Mesodermal cell (in vitro differentiated cells): Measurements from ENCODE around the gene BRSK1.

Source experiments
- H3K27ac ChIP-seq: 2 replicates; pipeline ENCODE4 v1.7.0; 2013; ENCODE audit warnings: mild to moderate bottlenecking, low read depth, low read length, moderate library complexity; ENCODE audit not compliant: severe bottlenecking
- H3K36me3 ChIP-seq: 2 replicates; pipeline ENCODE4 v1.7.1; 2013; ENCODE audit warnings: mild to moderate bottlenecking, low read length, moderate library complexity; ENCODE audit not compliant: control insufficient read depth, insufficient read depth
- H3K4me1 ChIP-seq: one replicate; pipeline ENCODE4 v1.7.1; 2013; ENCODE audit warnings: mild to moderate bottlenecking, low read length; ENCODE audit not compliant: insufficient read depth, control insufficient read depth, poor library complexity, severe bottlenecking
- H3K4me3 ChIP-seq: 2 replicates; pipeline ENCODE4 v1.7.0; 2013; ENCODE audit warnings: low read length, control low read depth, mild to moderate bottlenecking; ENCODE audit not compliant: insufficient read depth, poor library complexity, severe bottlenecking; ENCODE audit errors: extremely low read depth
- H3K9me3 ChIP-seq: 2 replicates; pipeline ENCODE4 v1.7.1; 2013; ENCODE audit warnings: mild to moderate bottlenecking, low read length, moderate library complexity; ENCODE audit not compliant: control insufficient read depth
- WGBS, 2 experiments: methylation state at CpG; one replicate each; pipeline ENCODE4 v1.1.5; 2013; ENCODE audit warnings: missing lambda C conversion rate in 2 of 2; ENCODE audit not compliant: insufficient coverage in 2 of 2; 5-methylcytosine and 5-hydroxymethylcytosine counted together

BRSK1 gene

DNA sequence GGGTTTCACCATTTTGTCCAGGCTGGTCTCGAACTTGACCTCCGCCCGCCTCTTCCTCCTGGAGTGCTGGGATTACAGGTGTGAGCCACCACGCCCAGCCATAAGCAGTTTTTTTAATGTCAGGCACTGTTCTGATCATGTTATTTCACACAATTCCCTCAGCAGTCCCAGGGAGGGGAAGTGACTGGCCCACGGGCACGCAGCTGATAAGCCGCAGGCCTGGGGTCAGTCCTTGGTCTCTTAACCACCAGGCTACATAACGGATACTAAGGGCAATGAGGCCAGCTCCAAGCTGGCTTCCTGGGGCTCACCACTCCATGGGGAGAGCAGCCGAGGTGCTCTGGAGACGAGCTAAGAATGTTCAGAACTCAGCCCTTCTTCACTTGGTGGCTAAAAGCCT lies 13.5 kb downstream of the BRSK1 start:
- peaks cover 44% of the 10 kb centered on the region for H3K36me3 ChIP-seq
- no peak overlapping the region for H3K27ac ChIP-seq
- WGBS, 2 experiments = 91 to 96% methylated on average over 7 to 10 of the region's 10 CpGs
- no peak overlapping the region for H3K4me3 ChIP-seq
- no peaks in the 10 kb centered on the region for H3K9me3 ChIP-seq
- no peaks in the 10 kb centered on the region for H3K4me1 ChIP-seq

DNA sequence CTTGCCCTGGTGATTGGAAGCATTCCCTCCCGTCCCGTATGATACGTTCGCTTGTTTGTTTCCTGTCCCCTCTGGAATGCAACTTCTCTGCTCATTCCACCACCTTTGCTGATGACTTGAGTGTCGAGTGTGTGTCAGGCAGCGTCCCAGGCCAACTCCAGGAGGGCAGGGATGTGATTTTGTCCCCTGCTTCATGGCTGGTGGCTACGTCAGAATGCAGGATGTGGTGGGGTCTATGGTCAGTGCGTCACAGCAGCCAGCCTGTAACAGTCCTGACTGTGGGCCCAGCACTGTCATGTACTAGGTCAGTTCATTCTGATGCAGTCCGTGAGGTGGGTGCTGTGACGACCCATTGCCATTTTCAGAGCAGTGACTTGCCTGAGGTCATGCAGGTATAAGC lies 16.2 kb downstream of the BRSK1 start:
- no peaks in the 10 kb centered on the region for H3K4me1 ChIP-seq
- no peak overlapping the region for H3K4me3 ChIP-seq
- no peaks in the 10 kb centered on the region for H3K9me3 ChIP-seq
- peaks cover 57% of the 10 kb centered on the region for H3K36me3 ChIP-seq
- WGBS, 2 experiments = 92 to 94% methylated on average over 7 to 10 of the region's 10 CpGs
- H3K27ac ChIP-seq = no peak overlapping the region

DNA sequence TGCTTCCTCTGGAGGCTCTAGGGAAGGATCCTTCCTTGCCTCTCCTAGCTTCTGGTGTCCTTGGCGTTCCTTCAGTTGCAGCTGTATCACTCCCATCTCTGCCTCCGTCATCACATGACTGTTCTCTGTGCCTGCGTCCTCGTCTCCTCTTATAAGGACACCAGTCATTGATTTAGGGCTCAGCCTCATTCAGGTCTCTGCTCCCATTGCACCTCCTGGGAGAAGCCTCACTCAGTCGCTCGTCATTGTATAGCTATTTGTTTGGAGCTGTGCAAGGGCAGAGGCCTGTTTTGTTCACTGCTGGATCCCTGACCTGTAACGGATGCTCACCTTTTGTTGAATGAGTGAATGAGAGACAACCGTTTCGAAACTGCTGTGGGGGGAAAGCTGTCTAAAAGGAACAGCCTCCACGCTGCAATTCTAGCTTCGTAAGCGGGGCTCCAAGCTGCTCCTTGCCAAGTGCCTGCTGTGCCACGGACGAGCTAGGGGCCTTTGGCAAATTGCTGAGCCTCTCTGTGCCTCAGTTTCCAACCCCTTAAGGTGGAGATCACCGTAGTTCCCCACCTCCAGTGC lies 17.2 kb downstream of the BRSK1 start:
- Histone ChIP-seq H3K36me3 (peaks cover 57% of the 10 kb centered on the region), H3K27ac (no peak overlapping the region)
- WGBS, 2 experiments = 86 to 87% methylated on average over 14 to 15 of the region's 15 CpGs

DNA sequence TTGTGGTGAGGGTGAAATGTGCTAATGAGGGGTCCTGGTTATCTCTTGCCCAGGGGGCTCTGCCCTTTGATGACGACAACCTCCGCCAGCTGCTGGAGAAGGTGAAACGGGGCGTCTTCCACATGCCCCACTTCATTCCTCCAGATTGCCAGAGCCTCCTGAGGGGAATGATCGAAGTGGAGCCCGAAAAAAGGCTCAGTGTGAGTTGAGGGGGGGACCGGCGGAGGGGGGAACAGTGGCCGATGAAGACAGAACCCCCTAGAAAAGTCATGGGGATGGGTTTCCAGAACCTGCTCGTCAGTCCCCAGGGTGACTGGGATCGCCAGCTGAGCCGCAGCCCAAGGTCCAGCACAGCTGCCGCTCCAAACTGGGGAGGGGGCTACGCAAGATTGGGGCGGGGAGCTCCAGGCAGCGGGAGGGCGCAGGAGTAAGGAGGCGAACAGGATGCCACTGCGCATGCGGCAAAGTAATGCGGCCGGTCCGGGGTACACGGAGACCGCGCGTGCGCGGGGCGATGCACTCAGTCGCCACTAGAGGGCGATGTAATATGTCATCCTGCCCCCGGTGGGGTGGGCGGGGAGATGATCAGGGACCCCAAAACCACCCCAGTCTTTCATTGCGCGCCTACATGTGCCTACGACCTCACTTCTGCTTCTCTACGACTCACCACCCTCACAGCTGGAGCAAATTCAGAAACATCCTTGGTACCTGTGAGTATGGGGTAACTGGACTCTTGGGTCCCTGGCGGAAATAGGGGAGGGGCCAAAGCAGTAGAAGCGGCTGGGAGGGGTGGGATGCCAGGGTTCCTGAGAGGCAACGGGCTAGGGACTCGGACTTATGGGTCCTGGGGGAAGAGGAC lies 17.9 kb downstream of the BRSK1 start:
- peaks cover 60% of the 10 kb centered on the region for H3K36me3 ChIP-seq
- no peaks in the 10 kb centered on the region for H3K4me1 ChIP-seq
- WGBS, 2 experiments = 22 to 40% methylated on average over 19 to 23 of the region's 42 CpGs
- H3K9me3 ChIP-seq = no peaks in the 10 kb centered on the region
- no peak overlapping the region for H3K27ac ChIP-seq
- H3K4me3 ChIP-seq = no peak overlapping the region

More for the DNA sequence above, 17.2 kb downstream of the BRSK1 start:
- Histone ChIP-seq H3K4me3 (no peak overlapping the region), H3K4me1 (no peaks in the 10 kb centered on the region), H3K9me3 (no peaks in the 10 kb centered on the region)

DNA sequence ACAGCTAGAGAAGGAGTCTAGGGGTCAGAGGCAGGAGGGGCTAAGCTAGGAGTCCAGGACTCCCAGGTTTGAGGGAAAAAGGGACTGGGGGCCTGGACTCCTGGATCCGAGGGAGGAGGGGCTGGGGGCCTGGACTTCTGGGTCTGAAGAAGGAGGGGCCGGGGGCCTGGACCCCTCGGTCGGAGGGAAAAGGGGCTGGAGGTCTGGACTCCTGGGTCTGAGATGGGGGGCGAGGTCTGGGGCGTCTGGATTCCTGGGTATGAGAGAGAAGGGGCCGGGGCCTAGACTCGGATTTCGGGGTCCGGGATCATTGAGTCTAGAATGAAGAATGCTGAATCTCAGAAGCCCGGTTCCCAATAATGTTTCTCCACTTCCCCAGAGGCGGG lies 18.5 kb downstream of the BRSK1 start:
- Histone ChIP-seq H3K4me1 (no peaks in the 10 kb centered on the region), H3K4me3 (no peak overlapping the region), H3K9me3 (no peaks in the 10 kb centered on the region), H3K36me3 (peaks cover 64% of the 10 kb centered on the region), H3K27ac (no peak overlapping the region)
- 92 to 95% methylated on average over 5 to 10 of the region's 12 CpGs for WGBS, 2 experiments

DNA sequence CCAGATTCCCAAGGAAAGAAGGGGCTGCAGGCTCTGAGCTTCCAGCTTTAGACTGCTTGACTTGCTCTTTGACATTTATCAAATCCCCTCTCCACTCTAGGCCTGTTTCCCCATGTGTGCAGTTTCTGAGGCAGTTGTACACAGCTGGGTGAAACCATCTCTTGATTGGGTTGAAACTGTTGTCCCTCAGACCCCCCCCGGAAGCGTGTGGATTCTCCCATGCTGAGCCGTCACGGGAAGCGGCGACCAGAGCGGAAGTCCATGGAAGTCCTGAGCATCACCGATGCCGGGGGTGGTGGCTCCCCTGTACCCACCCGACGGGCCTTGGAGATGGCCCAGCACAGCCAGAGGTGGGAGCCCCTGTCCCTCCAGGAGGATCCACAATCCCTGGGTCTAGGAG lies 19.7 kb downstream of the BRSK1 start:
- no peak overlapping the region for H3K4me3 ChIP-seq
- no peak overlapping the region for H3K27ac ChIP-seq
- 95% methylated on average over 11 of the region's 11 CpGs for whole genome bisulfite sequencing, 2 experiments
- H3K9me3 ChIP-seq = no peaks in the 10 kb centered on the region
- H3K36me3 ChIP-seq = peaks cover 63% of the 10 kb centered on the region
- no peaks in the 10 kb centered on the region for H3K4me1 ChIP-seq

DNA sequence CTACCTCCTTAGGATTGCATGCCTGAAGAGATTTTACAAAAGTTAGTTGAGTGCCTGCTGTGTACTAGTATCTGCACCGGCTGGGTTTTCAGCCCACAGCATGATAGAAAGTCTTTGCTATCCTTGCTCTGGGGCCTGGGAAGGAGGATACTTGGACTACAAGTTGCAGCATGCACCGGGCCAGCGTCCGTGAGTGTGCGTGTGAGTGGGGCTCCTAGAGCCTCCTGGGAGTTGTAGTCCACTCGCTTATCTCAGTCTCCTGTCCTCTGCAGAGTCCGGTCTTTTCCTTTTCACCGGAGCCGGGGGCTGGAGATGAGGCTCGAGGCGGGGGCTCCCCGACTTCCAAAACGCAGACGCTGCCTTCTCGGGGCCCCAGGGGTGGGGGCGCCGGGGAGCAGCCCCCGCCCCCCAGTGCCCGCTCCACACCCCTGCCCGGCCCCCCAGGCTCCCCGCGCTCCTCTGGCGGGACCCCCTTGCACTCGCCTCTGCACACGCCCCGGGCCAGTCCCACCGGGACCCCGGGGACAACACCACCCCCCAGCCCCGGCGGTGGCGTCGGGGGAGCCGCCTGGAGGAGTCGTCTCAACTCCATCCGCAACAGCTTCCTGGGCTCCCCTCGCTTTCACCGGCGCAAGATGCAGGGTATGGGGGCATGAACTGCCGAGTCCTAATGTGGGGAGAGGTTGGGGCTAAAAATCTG lies 20.6 kb downstream of the BRSK1 start:
- H3K9me3 ChIP-seq = no peaks in the 10 kb centered on the region
- H3K27ac ChIP-seq = no peak overlapping the region
- H3K4me3 ChIP-seq = no peak overlapping the region
- no peaks in the 10 kb centered on the region for H3K4me1 ChIP-seq
- peaks cover 67% of the 10 kb centered on the region for H3K36me3 ChIP-seq
- 94 to 95% methylated on average over 25 to 35 of the region's 39 CpGs for WGBS, 2 experiments

DNA sequence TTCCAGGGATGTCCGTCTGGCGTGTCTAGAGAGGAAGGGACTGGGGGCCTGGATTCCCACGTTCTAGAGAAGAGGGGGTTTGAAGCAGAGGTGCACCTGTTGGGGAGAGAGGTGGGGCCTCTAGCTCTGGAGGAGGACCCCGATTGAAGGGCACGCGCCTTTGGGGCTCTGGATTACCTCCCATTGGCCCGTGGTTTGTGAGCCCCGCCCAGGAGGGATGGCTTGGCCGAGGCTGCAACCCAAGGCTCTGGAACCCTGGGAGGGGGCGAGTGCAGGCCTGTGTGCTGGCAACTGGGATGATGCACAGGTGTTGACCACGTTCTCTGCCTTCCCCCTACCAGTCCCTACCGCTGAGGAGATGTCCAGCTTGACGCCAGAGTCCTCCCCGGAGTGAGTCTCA lies 21.2 kb downstream of the BRSK1 start:
- H3K36me3 ChIP-seq = peaks cover 73% of the 10 kb centered on the region
- 92 to 94% methylated on average over 9 to 11 of the region's 14 CpGs for WGBS, 2 experiments
- H3K9me3 ChIP-seq = no peaks in the 10 kb centered on the region
- no peaks in the 10 kb centered on the region for H3K4me1 ChIP-seq
- no peak overlapping the region for H3K27ac ChIP-seq
- H3K4me3 ChIP-seq = no peak overlapping the region

DNA sequence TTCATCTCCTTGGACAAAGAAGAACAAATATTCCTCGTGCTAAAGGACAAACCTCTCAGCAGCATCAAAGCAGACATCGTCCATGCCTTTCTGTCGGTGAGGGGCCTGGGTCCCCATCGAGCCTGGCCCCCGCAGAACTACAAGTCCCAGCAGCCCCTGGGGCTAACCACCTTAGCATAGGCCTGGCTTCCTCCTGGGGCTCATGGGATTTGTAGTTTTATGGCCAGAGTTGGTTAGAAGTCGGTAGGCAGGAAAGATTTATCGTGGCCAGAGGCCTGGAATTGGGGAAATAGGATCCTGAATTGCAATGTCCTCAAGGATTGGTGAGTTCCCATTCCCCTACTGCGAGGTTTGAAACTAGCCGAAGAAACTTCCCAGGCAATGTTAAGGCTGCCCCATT lies 21.7 kb downstream of the BRSK1 start:
- no peak overlapping the region for H3K27ac ChIP-seq
- H3K4me3 ChIP-seq = no peak overlapping the region
- peaks cover 75% of the 10 kb centered on the region for H3K36me3 ChIP-seq
- no peaks in the 10 kb centered on the region for H3K4me1 ChIP-seq
- no peaks in the 10 kb centered on the region for H3K9me3 ChIP-seq
- WGBS, 2 experiments = 89 to 98% methylated on average over 8 to 9 of the region's 9 CpGs

DNA sequence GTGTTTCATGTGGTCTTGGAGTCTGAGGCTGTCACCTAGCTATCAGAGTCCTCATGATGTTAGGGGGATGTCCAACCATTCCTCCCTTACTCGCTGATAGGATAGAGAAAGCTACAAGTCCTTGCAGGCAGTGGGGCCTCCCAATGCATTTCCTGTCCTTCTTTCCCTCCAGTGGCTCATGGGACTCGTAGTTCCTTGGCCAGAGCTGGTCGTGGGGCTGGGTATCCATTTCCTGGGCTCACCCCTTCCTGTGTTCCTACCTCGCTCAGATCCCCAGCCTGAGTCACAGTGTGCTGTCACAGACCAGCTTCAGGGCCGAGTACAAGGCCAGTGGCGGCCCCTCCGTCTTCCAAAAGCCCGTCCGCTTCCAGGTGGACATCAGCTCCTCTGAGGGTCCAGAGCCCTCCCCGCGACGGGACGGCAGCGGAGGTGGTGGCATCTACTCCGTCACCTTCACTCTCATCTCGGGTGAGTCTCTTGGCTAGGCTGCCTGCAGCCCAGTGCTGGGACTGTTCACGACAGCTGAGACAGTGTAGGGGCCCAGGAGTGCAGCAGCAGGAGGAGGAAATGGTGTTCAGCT lies 22.3 kb downstream of the BRSK1 start:
- peaks cover 74% of the 10 kb centered on the region for H3K36me3 ChIP-seq
- WGBS, 2 experiments = 94 to 96% methylated on average over 11 to 14 of the region's 17 CpGs

More for the DNA sequence above, 22.3 kb downstream of the BRSK1 start:
- Histone ChIP-seq H3K9me3 (no peaks in the 10 kb centered on the region), H3K4me1 (no peaks in the 10 kb centered on the region), H3K4me3 (no peak overlapping the region), H3K27ac (no peak overlapping the region)
